Stimulated activated CD8-positive, alpha-beta memory T cell treated with anti-CD3 and anti-CD28 coated beads, Interleukin-15, amount 100 ng/mL, for 4 hours (primary cell): ENCODE measurements around the gene NTF3.
"Not testable (repeated sequence)": the region's sequence is repeated elsewhere in the genome, so short reads cannot be mapped to it uniquely, and the experiment has no call there.

Source experiments
- DNase-seq, 2 donors: peaks; one replicate each; pipeline ENCODE4 v3.0.0-alpha.2; 2020; ENCODE audit warnings: low read depth in 2 of 2

The NTF3 gene

GRCh38 chr12:5534426-5535199 lies 102.7 kb downstream of the NTF3 start:
- no peak for DNase-seq

- no peak for DNase-seq
These were observed 103.6 kb downstream of the NTF3 start for GRCh38 chr12:5535541-5535940.

DNA sequence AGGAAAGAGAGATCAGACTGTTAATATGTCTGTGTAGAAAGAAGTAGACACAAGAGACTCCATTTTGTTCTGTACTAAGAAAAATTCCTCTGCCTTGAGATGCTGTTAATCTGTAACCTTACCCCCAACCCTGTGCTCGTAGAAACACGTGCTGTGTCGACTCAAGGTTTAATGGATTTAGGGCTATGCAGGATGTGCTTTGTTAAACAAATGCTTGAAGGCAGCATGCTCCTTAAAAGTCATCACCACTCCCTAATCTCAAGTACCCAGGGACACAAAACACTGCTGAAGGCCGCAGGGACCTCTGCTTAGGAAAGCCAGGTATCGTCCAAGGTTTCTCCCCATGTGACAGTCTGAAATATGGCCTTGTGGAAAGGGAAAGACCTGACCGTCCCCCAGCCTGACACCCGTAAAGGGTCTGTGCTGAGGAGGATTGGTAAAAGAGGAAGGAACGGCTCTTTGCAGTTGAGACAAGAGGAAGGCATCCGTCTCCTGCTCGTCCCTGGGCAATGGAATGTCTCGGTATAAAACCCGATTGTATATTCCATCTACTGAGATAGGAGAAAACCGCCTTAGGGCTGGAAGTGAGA lies 105.2 kb downstream of the NTF3 start:
- DNase-seq, result not testable (repeated sequence)

- DNase-seq, result no peak
These were observed 105.9 kb downstream of the NTF3 start for GRCh38 chr12:5537771-5538170.
